Uterus (tissue), 2 donors: ENCODE measurements around the gene CALML6.

ENCODE experiments used
- CTCF ChIP-seq, 4 experiments: fragments of 200-600 bp in 2 of 4; fragments of 450-650 bp in 2 of 4; sonication (generic) in 2 of 4; IDR thresholded peaks; one replicate each; pipeline ENCODE4 v1.5.1; 2016 to 2019; ENCODE audit warnings: antibody characterized with exemption in 4 of 4, mild to moderate bottlenecking in 2 of 4, moderate library complexity in 1 of 4
- POLR2A ChIP-seq, 2 donors: fragments of 450-650 bp; IDR thresholded peaks; one replicate each; pipeline ENCODE4 v1.6.1; 2016; ENCODE audit warnings: antibody characterized with exemption in 2 of 2, mild to moderate bottlenecking in 1 of 2, moderate library complexity in 1 of 2

GRCh38 chr1:1894354-1895059 is 20.6 kb upstream of the CALML6 start:
- TF ChIP-seq CTCF (IDR thresholded peaks at IDR 0.05) (no peak), POLR2A (IDR thresholded peaks at IDR 0.05) (no peak)
